GM12875 (cell line): Measurements from ENCODE around the gene GMPR2.

Experiments
- H3K4me3 ChIP-seq: one replicate; pipeline ENCODE4 v1.5.1; 2011; ENCODE audit warnings: low read depth, low read length, control low read depth
- TF ChIP-seq, protein P1 (sequence below): IDR thresholded peaks from 2 replicates; pipeline ENCODE4 v1.5.1; 2011; ENCODE audit warnings: low read depth, mild to moderate bottlenecking, control low read depth, inconsistent platforms, low read length, moderate library complexity, borderline replicate concordance; ENCODE audit not compliant: insufficient read depth

The GMPR2 gene

GRCh38 chr14:24187539-24187915, 45.2 kb upstream of the GMPR2 start:
- H3K4me3 ChIP-seq, result peak overlapping the region; percentile 66

DNA sequence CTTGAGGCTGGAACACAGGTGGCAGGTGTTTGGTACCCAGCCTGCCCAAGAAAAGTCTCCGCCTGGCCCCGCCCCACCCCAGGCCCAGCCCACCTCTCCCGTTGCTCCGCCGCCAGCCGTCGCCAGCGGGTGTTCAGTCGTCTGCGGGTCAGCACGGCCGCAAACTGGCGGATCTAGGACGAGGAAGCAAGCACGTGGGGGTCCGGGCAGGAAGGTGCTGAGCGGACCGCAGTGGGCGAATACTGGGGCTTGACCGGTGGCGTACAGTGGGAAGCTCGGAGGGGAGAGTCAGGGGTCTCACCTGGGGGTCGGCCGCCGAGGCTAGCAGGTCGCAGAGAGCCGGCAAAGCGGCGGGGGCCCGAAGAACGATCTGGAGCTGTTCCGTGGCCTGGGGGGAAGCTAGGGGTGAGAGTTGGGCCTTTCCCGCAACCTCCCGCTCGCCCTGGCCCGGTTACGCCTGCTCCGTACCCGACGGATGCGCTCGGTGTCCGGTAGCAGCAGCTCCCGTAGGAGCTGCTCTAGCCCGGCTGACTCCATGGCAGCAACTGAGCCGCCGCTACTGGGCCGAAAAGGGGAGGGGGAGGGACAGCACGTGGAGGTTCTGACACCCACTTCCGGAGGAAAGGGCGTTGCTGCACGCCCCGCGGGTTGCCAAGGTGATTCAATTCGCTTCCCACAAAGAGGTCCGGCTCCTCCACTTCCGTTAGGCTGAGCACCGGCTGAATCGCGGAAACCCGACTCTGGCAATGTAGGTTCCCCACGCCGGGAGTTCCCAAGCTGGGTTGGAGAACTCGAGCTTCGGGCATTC, 44.3 kb upstream of the GMPR2 start, which contains the start of gene IPO4:
Gene IPO4, minus strand, starts transcription at position 566 of the 808 bp plus-strand sequence. Its CDS starts 29 bp downstream, at position 537.
- TF ChIP-seq, protein P1, sequence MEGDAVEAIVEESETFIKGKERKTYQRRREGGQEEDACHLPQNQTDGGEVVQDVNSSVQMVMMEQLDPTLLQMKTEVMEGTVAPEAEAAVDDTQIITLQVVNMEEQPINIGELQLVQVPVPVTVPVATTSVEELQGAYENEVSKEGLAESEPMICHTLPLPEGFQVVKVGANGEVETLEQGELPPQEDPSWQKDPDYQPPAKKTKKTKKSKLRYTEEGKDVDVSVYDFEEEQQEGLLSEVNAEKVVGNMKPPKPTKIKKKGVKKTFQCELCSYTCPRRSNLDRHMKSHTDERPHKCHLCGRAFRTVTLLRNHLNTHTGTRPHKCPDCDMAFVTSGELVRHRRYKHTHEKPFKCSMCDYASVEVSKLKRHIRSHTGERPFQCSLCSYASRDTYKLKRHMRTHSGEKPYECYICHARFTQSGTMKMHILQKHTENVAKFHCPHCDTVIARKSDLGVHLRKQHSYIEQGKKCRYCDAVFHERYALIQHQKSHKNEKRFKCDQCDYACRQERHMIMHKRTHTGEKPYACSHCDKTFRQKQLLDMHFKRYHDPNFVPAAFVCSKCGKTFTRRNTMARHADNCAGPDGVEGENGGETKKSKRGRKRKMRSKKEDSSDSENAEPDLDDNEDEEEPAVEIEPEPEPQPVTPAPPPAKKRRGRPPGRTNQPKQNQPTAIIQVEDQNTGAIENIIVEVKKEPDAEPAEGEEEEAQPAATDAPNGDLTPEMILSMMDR, result no peak
- peak within 1 kb of the TSS; percentile 66 for H3K4me3 ChIP-seq

More at GRCh38 chr14:24187539-24187915, 45.2 kb upstream of the GMPR2 start:
- TF ChIP-seq, protein P1, result no peak

GRCh38 chr14:24189059-24189375, 43.7 kb upstream of the GMPR2 start:
- TF ChIP-seq, protein P1, result no peak
- H3K4me3 ChIP-seq, result no peak overlapping the region

- H3K4me3 ChIP-seq, result no peak overlapping the region
- TF ChIP-seq, protein P1, result no peak
Measured at GRCh38 chr14:24189460-24189859, 43.3 kb upstream of the GMPR2 start.

GRCh38 chr14:24190416-24190815, 42.3 kb upstream of the GMPR2 start:
- TF ChIP-seq, protein P1, result no peak
- H3K4me3 ChIP-seq, result no peak overlapping the region

DNA sequence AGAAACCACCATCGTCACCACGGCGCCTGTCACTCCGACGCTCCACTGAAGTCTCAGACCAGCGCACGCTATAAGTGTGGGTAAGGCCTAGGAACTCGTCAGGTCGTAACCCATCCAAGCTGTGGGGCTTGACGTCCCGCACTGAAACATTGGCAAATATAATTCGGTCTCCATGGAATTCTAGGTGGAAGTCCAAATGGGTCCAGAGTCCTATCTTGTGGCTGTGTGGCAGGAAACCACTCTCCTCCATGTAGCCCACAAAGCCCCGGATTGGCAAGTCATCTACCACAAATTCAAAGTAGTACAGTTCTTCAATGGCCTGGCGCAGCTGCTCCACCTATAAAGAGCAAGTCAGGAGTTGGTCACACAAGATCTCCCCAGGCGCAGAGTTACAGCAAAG, 39.8 kb upstream of the GMPR2 start:
- H3K4me3 ChIP-seq, result no peak overlapping the region
- TF ChIP-seq, protein P1, result no peak

GRCh38 chr14:24194186-24194872, 38.4 kb upstream of the GMPR2 start:
- peak overlapping the region; percentile 70 for H3K4me3 ChIP-seq
- TF ChIP-seq, protein P1, result no peak
